GM18507 (cell line): Measurements from ENCODE around the gene PDE4B.
"Not testable (repeated sequence)": the region's sequence is repeated elsewhere in the genome, so short reads cannot be mapped to it uniquely, and the experiment has no call there.

Experiments
- DNase-seq: peaks from one replicate; pipeline ENCODE4 v3.0.0; 2011; ENCODE audit warnings: low read depth; ENCODE audit not compliant: insufficient read length; ENCODE audit errors: extremely low spot score
- FAIRE-seq: peaks from 2 replicates; lab custom pipeline; 2011; peaks lifted over from hg19 to GRCh38; lab: Jason Lieb, UNC

Gene PDE4B

GRCh38 chr1:65979136-65980044 lies 186.7 kb downstream of the PDE4B start:
- FAIRE-seq (no peak), DNase-seq (no peak)

GRCh38 chr1:65980237-65980636 lies 187.5 kb downstream of the PDE4B start:
- DNase-seq (no peak), FAIRE-seq (no peak)

- FAIRE-seq (no peak), DNase-seq (no peak)
Observed at GRCh38 chr1:65983500-65983899, 190.8 kb downstream of the PDE4B start.

DNA sequence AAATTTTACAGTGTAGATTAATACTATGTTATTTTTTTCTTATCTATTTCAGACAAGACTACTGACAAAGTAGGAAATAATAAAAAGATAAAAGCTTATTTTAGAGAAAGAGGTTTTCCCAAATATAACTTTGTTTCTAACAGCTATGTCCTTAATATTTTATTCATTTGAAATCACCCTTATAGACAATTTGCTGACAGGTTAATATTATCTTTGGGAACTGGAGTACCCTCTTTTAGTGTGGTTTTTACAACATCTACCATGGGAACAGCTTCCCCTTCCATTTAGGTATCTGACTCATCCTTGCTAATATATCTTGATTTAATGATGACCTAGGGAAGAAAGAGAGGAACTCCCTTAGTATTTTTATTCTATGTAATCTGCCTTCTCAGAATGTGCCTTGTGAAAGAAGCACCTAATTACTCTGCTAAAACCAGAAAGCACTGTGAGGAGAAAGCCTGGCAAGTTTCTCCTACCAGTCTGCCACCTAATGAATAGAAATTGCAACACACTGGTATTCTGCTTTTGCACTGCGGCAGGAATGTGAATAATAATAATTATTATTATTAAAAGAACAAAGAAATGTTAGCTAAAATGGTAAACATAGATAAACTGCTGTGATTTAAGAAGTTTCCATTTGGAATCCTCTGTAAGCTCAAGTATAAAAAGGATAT lies 192.8 kb downstream of the PDE4B start:
- DNase-seq (no peak), FAIRE-seq (no peak)

DNA sequence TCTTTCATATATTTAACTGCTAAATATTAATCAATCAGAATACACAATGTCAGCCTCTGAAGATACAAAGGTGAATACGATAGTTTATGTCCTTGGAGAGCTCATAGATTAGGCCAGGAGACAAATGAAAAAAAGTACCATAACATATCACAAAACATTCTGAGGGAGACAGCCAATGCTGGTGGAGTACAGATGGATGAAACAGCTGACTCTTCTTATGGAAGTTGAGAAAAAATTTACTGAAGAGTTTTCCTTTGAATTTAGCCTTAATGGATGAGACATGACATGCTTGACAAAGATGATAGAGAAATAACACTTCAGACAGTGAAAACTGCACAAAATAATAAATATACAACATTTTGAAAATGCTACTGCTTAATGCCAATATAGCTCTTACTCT lies 193.5 kb downstream of the PDE4B start:
- FAIRE-seq (no peak), DNase-seq (no peak)

GRCh38 chr1:65990161-65990560 lies 197.5 kb downstream of the PDE4B start:
- DNase-seq, result no peak
- no peak for FAIRE-seq

DNA sequence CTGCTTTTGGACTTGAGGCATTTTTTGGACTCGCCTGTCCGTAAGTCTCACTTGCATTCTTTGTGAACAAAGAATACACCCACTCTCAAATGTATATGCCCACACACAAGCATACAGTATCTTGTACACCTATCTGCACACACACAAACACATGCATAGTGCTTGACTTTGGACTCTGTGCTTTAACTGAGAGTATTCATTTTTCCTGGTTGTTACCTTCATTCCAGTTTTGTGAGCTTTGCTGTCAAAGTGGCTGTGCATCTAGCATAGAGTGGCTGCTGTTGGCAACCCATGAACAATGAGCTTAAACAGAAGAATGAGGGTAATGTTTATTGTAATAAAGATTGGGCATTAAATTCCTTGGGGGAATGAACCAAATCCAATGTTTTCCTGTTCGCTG lies 199.0 kb downstream of the PDE4B start:
- no peak for FAIRE-seq
- no peak for DNase-seq

- no peak for FAIRE-seq
- no peak for DNase-seq
Observed at GRCh38 chr1:65992165-65992821, 199.6 kb downstream of the PDE4B start.

- DNase-seq (no peak), FAIRE-seq (no peak)
Observed at GRCh38 chr1:65992831-65993271, 200.2 kb downstream of the PDE4B start.

- FAIRE-seq, result no peak
- DNase-seq, result no peak
Observed at GRCh38 chr1:65994223-65994622, 201.5 kb downstream of the PDE4B start.

DNA sequence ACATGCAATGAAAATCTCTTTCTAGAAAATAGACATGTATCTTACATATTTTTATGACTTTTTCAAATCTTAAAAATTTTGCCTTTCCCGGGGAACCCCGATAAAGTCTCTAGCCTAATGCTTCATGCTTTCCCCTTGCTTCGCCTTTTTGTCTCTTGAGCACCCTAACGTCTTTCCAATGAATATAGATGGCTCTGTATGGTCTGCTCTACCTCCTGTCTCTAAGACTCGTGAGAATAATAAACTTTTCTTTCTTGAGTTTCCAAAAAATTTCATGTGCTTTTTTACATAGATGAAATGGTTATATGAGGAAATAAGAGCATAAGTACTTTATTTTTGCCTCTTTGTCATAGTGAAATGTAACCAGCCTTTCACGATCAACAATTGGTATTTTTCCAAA lies 202.6 kb downstream of the PDE4B start:
- DNase-seq, result no peak
- FAIRE-seq, result no peak

DNA sequence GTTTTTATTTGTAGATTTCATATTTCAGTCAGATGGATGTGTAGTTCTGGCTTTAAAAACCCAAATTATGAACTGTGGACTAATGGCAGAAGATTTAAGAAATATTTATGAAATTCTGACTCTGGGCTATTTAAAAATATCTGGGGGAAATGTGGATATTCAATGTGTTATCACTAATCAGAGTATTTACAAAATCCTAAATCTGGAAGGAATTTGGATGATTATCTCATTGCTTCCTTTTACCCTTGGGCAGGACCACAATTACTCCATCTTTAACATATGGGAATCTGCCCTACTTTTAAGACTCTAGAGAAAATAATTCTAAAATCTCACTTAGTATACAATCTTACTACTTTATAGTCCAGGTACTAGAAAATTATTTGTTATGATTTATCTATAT lies 203.2 kb downstream of the PDE4B start:
- DNase-seq (no peak), FAIRE-seq (no peak)

GRCh38 chr1:65997693-65998092 lies 205.0 kb downstream of the PDE4B start:
- FAIRE-seq (no peak), DNase-seq (no peak)

GRCh38 chr1:65998763-65999583 lies 206.3 kb downstream of the PDE4B start:
- FAIRE-seq, result no peak
- no peak for DNase-seq

- DNase-seq (no peak), FAIRE-seq (no peak)
Observed at GRCh38 chr1:66000033-66000637, 207.4 kb downstream of the PDE4B start.

DNA sequence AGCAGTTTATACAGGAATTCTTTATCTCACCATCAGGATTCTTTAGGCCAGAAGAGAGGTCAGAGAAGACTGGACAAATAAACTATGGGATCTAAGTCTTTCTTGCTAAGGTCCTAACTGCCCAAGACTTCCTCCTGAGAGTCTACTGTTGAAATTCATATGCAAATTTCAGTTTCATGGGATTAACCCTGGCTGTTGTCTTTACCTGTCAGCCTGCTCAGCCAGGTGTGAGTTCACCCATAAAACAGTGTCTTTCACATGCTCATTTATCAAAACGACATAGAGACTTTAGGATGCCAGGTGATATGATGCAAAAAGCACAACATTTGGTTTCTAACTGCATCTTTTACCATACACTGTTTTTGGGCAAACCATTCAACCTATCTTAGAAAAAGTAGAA lies 211.0 kb downstream of the PDE4B start:
- DNase-seq, result no peak
- no peak for FAIRE-seq

DNA sequence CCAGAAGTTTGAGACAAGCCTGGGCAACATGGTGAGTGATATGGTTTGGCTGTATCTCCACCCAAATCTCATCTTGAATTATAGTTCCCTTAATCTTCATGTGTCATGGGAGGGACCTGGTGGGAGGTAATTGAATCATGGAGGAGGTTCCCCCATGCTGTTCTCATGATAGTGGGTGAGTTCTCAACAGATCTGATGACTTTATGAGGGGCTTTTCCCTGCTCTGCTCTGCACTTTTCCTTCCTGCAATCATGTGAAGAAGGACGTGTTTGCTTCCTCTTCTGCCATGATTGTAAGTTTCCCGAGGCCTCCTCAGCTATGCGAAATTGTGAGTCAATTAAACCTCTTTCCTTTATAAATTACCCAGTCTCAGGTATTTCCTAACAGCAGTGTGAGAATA lies 213.8 kb downstream of the PDE4B start:
- FAIRE-seq, DNase-seq: not testable (repeated sequence)

GRCh38 chr1:66012106-66012784 lies 219.6 kb downstream of the PDE4B start:
- FAIRE-seq, result no peak
- no peak for DNase-seq

DNA sequence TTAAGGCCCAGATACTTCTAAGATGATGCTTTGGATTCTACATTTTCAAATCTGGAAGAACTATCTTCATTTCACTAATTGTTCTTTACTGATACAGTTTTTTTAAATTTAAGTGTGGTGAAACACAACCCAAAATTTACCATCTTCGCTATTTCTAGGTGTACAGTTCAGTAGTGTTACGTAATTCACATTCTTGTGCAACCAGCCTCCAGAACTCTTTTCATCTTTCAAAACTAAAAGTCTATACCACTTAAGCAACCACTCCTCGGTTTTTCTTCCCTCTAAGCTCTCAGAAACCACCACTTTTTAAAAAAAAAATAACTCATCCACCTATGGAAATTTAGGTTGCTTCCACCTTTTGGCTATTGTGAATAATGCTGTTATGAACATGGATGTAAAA lies 220.7 kb downstream of the PDE4B start:
- DNase-seq, result no peak
- FAIRE-seq, result no peak
